Hippocampal formation (tissue), 2 donors: ENCODE data around the gene LYL1.

Experiments used
- DNase-seq, 2 donors: peaks; one replicate each; lab custom pipeline; 2025; lab: John Stamatoyannopoulos, UW

The LYL1 gene

GRCh38 chr19:13092606-13093235 is 9.9 kb downstream of the LYL1 start:
- DNase-seq, result no peak

- DNase-seq, result no peak
These were observed 10.5 kb downstream of the LYL1 start for GRCh38 chr19:13092158-13092543.

- peak in 1 of 2 donors; percentile 77 for DNase-seq
These were observed 11.1 kb downstream of the LYL1 start for GRCh38 chr19:13091400-13092157.

- DNase-seq, result no peak
These were observed 12.0 kb downstream of the LYL1 start for GRCh38 chr19:13090511-13091231.

GRCh38 chr19:13089857-13090507 is 12.7 kb downstream of the LYL1 start:
- DNase-seq, result no peak

GRCh38 chr19:13089139-13089856 is 13.4 kb downstream of the LYL1 start:
- no peak for DNase-seq

- DNase-seq, result no peak
These were observed 14.7 kb downstream of the LYL1 start for GRCh38 chr19:13087795-13088537.

GRCh38 chr19:13087295-13087694 is 15.4 kb downstream of the LYL1 start:
- DNase-seq, result no peak

- DNase-seq, result no peak
These were observed 16.3 kb downstream of the LYL1 start for GRCh38 chr19:13086341-13086740.

- no peak for DNase-seq
These were observed 17.0 kb downstream of the LYL1 start for GRCh38 chr19:13085666-13086065.

- no peak for DNase-seq
These were observed 19.0 kb downstream of the LYL1 start for GRCh38 chr19:13083627-13084026.

GRCh38 chr19:13083008-13083404 is 19.7 kb downstream of the LYL1 start:
- no peak for DNase-seq

GRCh38 chr19:13082192-13083007 is 20.3 kb downstream of the LYL1 start:
- no peak for DNase-seq

GRCh38 chr19:13079542-13079986 is 23.1 kb downstream of the LYL1 start:
- DNase-seq, result no peak

- DNase-seq, result no peak
These were observed 23.6 kb downstream of the LYL1 start for GRCh38 chr19:13078897-13079541.

- no peak for DNase-seq
These were observed 24.3 kb downstream of the LYL1 start for GRCh38 chr19:13078381-13078780.

GRCh38 chr19:13077240-13077639 is 25.4 kb downstream of the LYL1 start:
- peak in 1 of 2 donors; percentile 65 for DNase-seq

- DNase-seq, result no peak
These were observed 25.9 kb downstream of the LYL1 start for GRCh38 chr19:13076787-13077186.

- no peak for DNase-seq
These were observed 26.3 kb downstream of the LYL1 start for GRCh38 chr19:13076320-13076719.

GRCh38 chr19:13074378-13074777 is 28.3 kb downstream of the LYL1 start:
- DNase-seq, result no peak
